Panc1 (cell line): Measurements from ENCODE around the gene EEF2.

Experiments
- POLR2AphosphoS5 ChIP-seq: IDR thresholded peaks from 2 replicates; pipeline ENCODE4 v1.6.1; 2012; ENCODE audit warnings: mild to moderate bottlenecking, low read depth, low read length, moderate library complexity
- SIN3A ChIP-seq: IDR thresholded peaks from 2 replicates; pipeline ENCODE4 v1.6.1; 2012; ENCODE audit warnings: low read depth, mild to moderate bottlenecking, low read length, moderate library complexity, borderline replicate concordance; ENCODE audit not compliant: insufficient read depth
- TF ChIP-seq, protein P1 (sequence below), 2 experiments: IDR thresholded peaks; 2 replicates each; pipeline ENCODE4 v1.6.1; 2011 to 2012; ENCODE audit warnings: low read depth in 2 of 2, control low read depth in 1 of 2, low read length in 1 of 2, mild to moderate bottlenecking in 1 of 2, moderate library complexity in 1 of 2; ENCODE audit not compliant: insufficient read depth in 1 of 2
- TF ChIP-seq, protein P2 (sequence below): fragments of 450-650 bp; IDR thresholded peaks from 2 replicates; pipeline ENCODE4 v1.5.1; 2017; ENCODE audit warnings: mild to moderate bottlenecking

DNA sequence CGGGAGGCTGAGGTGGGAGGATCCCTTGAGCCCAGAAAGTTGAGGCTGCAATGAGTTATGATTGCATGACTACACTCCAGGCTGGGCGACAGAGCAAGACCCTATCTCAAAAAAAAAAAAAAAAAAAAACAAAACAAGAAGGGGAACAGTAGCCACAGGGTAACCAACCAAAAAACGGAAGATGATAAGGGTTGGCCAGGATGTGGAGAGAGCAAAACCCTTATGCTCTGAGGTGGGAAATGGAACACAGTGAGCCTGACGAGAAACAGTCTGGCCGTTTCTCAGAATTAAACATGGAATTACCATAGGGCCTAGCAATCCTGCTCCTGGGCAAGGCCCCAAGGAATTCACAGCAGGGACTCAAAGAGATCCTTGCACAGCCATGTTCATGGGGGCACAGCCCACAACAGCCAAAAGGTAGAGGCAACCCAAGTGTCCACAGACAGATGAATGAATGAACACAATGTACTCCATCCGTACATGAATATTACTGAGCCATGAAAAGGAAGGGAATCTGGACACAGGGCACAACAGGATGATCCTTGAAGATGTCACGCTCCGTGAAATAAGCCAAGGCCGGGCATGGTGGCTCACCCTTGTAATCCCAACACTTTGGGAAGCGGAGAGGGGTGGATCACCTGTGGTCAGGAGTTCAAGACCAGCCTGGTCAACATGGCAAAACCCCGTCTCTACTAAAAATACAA lies 41.1 kb downstream of the EEF2 start:
- TF ChIP-seq, protein P1, sequence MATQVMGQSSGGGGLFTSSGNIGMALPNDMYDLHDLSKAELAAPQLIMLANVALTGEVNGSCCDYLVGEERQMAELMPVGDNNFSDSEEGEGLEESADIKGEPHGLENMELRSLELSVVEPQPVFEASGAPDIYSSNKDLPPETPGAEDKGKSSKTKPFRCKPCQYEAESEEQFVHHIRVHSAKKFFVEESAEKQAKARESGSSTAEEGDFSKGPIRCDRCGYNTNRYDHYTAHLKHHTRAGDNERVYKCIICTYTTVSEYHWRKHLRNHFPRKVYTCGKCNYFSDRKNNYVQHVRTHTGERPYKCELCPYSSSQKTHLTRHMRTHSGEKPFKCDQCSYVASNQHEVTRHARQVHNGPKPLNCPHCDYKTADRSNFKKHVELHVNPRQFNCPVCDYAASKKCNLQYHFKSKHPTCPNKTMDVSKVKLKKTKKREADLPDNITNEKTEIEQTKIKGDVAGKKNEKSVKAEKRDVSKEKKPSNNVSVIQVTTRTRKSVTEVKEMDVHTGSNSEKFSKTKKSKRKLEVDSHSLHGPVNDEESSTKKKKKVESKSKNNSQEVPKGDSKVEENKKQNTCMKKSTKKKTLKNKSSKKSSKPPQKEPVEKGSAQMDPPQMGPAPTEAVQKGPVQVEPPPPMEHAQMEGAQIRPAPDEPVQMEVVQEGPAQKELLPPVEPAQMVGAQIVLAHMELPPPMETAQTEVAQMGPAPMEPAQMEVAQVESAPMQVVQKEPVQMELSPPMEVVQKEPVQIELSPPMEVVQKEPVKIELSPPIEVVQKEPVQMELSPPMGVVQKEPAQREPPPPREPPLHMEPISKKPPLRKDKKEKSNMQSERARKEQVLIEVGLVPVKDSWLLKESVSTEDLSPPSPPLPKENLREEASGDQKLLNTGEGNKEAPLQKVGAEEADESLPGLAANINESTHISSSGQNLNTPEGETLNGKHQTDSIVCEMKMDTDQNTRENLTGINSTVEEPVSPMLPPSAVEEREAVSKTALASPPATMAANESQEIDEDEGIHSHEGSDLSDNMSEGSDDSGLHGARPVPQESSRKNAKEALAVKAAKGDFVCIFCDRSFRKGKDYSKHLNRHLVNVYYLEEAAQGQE (IDR thresholded peaks at IDR 0.05; ENCODE audit: insufficient read depth in 1 of 2, low read depth in 2 of 2, low read length in 1 of 2): no peak
- TF ChIP-seq SIN3A (no peak), POLR2AphosphoS5 (no peak)
- TF ChIP-seq, protein P2, sequence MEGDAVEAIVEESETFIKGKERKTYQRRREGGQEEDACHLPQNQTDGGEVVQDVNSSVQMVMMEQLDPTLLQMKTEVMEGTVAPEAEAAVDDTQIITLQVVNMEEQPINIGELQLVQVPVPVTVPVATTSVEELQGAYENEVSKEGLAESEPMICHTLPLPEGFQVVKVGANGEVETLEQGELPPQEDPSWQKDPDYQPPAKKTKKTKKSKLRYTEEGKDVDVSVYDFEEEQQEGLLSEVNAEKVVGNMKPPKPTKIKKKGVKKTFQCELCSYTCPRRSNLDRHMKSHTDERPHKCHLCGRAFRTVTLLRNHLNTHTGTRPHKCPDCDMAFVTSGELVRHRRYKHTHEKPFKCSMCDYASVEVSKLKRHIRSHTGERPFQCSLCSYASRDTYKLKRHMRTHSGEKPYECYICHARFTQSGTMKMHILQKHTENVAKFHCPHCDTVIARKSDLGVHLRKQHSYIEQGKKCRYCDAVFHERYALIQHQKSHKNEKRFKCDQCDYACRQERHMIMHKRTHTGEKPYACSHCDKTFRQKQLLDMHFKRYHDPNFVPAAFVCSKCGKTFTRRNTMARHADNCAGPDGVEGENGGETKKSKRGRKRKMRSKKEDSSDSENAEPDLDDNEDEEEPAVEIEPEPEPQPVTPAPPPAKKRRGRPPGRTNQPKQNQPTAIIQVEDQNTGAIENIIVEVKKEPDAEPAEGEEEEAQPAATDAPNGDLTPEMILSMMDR: no peak
